VCaP (cell line): ENCODE data around the gene CDH3.

Source experiments
- H3K27ac ChIP-seq: fragments of 450-650 bp; 2 replicates; pipeline ENCODE4 v1.5.1; 2017
- CTCF ChIP-seq: fragments of 450-650 bp; conservative IDR thresholded peaks from 2 replicates; pipeline ENCODE4 v1.5.1; 2017; ENCODE audit warnings: mild to moderate bottlenecking, moderate library complexity

CDH3 gene

GRCh38 chr16:68749432-68749831, 104.3 kb downstream of the CDH3 start:
- peak; percentile 22; the same call in 1 of the 2 replicates for TF ChIP-seq CTCF
- H3K27ac ChIP-seq, result peak overlapping the region; percentile 18; the same call in 1 of the 2 replicates
